Neural progenitor cell (in vitro differentiated cells): ENCODE results near the gene DHRS13. TPM values are rescaled to one million over a fixed set of nuclear protein-coding genes. Genes with fewer than 3 reads are reported as not detected.

Experiments
- DNase-seq: peaks from one replicate; pipeline ENCODE4 v3.0.0-alpha.2; 2016; ENCODE audit warnings: low spot score
- H2AFZ ChIP-seq: fragments of 200-600 bp; sonication (generic); replicated peaks from 2 replicates; pipeline ENCODE4 v1.6.1; 2016; ENCODE audit warnings: antibody characterized with exemption
- H3F3A ChIP-seq: fragments of 200-600 bp; sonication (generic); 2 replicates; pipeline ENCODE4 v1.6.1; 2016; ENCODE audit warnings: antibody characterized with exemption, low read depth
- H3K27ac ChIP-seq: fragments of 200-600 bp; sonication (generic); 2 replicates; pipeline ENCODE4 v1.5.1; 2016; ENCODE audit warnings: mild to moderate bottlenecking
- H3K27me3 ChIP-seq: fragments of 200-600 bp; sonication (generic); 2 replicates; pipeline ENCODE4 v1.6.1; 2016; ENCODE audit warnings: mild to moderate bottlenecking, moderate library complexity
- H3K36me3 ChIP-seq: fragments of 200-600 bp; sonication (generic); 2 replicates; pipeline ENCODE4 v1.5.1; 2016
- H3K4me1 ChIP-seq: fragments of 200-600 bp; sonication (generic); 2 replicates; pipeline ENCODE4 v1.6.1; 2016; ENCODE audit warnings: mixed run types
- H3K4me2 ChIP-seq: fragments of 200-600 bp; sonication (generic); 2 replicates; pipeline ENCODE4 v1.6.1; 2016
- H3K4me3 ChIP-seq: fragments of 200-600 bp; sonication (generic); 2 replicates; pipeline ENCODE4 v1.5.1; 2016
- H3K79me2 ChIP-seq: fragments of 200-600 bp; sonication (generic); 2 replicates; pipeline ENCODE4 v1.6.1; 2016; ENCODE audit warnings: low read depth
- H3K9ac ChIP-seq: fragments of 200-600 bp; sonication (generic); 2 replicates; pipeline ENCODE4 v1.6.1; 2016
- H3K9me3 ChIP-seq: fragments of 200-600 bp; sonication (generic); 2 replicates; pipeline ENCODE4 v1.5.1; 2016; ENCODE audit warnings: low read depth
- H4K20me1 ChIP-seq: fragments of 200-600 bp; sonication (generic); 2 replicates; pipeline ENCODE4 v1.6.1; 2016; ENCODE audit warnings: low read depth
- H3K27ac Mint-ChIP-seq: 3 replicates; pipeline ENCODE4 v1.8.0; 2021; ENCODE audit warnings: mixed read lengths
- H3K27me3 Mint-ChIP-seq: 2 replicates; pipeline ENCODE4 v1.8.0; 2022; ENCODE audit warnings: low read depth, mild to moderate bottlenecking, inconsistent platforms, moderate library complexity, mixed read lengths; ENCODE audit not compliant: insufficient read depth
- H3K36me3 Mint-ChIP-seq: 3 replicates; pipeline ENCODE4 v1.8.0; 2021; ENCODE audit warnings: mixed read lengths
- H3K4me1 Mint-ChIP-seq: 3 replicates; pipeline ENCODE4 v1.8.0; 2021; ENCODE audit warnings: mixed read lengths
- H3K4me3 Mint-ChIP-seq: 3 replicates; pipeline ENCODE4 v1.8.0; 2021; ENCODE audit warnings: mild to moderate bottlenecking, moderate library complexity, mixed read lengths
- H3K9me3 Mint-ChIP-seq: 3 replicates; pipeline ENCODE4 v1.8.0; 2020; ENCODE audit warnings: mixed read lengths
- CTCF ChIP-seq: fragments of 200-600 bp; sonication (generic); IDR thresholded peaks from 2 replicates; pipeline ENCODE4 v1.5.1; 2017; ENCODE audit warnings: antibody characterized with exemption, mild to moderate bottlenecking
- EZH2 ChIP-seq: fragments of 200-600 bp; sonication (generic); IDR thresholded peaks from 2 replicates; pipeline ENCODE4 v1.6.1; 2017; ENCODE audit warnings: antibody characterized with exemption, mild to moderate bottlenecking, moderate library complexity
- EZH2phosphoT487 ChIP-seq: fragments of 200-600 bp; sonication (generic); IDR thresholded peaks from 2 replicates; pipeline ENCODE4 v1.6.1; 2017; ENCODE audit warnings: antibody characterized with exemption
- total RNA-seq: library from RNA; depleted of rRNA; stranded (reverse); fragments of >200 nt; gene quantifications from 2 replicates; pipeline ENCODE4 v1.2.3, GENCODE V29; 2015; ENCODE audit warnings: low replicate concordance

The DHRS13 gene
- total RNA-seq, 1 donor from 2014 or later = 25.6 TPM

GRCh38 chr17:28925912-28926365 is 23.1 kb upstream of the DHRS13 start:
- Histone ChIP-seq H3K36me3 (peaks cover 11% of the 10 kb centered on the region), H2AFZ (no peak overlapping the region), H3K9ac (no peak overlapping the region), H3F3A (peaks cover 16% of the 10 kb centered on the region), H3K27ac (no peak overlapping the region), H4K20me1 (peaks cover 67% of the 10 kb centered on the region), H3K27me3 (no peaks in the 10 kb centered on the region), H3K9me3 (no peaks in the 10 kb centered on the region), H3K4me2 (no peak overlapping the region), H3K4me3 (no peak overlapping the region), H3K4me1 (no peaks in the 10 kb centered on the region), H3K79me2 (peaks cover 82% of the 10 kb centered on the region)
- no peak overlapping the region for H3K27ac Mint-ChIP-seq
- no peaks in the 10 kb centered on the region for H3K4me1 Mint-ChIP-seq
- H3K36me3 Mint-ChIP-seq = peaks cover 54% of the 10 kb centered on the region
- DNase-seq = no peak
- H3K9me3 Mint-ChIP-seq = no peaks in the 10 kb centered on the region
- no peak for TF ChIP-seq EZH2
- TF ChIP-seq CTCF = no peak
- TF ChIP-seq EZH2phosphoT487 = no peak
- H3K27me3 Mint-ChIP-seq = peaks cover 2% of the 10 kb centered on the region
- no peak overlapping the region for H3K4me3 Mint-ChIP-seq

DNA sequence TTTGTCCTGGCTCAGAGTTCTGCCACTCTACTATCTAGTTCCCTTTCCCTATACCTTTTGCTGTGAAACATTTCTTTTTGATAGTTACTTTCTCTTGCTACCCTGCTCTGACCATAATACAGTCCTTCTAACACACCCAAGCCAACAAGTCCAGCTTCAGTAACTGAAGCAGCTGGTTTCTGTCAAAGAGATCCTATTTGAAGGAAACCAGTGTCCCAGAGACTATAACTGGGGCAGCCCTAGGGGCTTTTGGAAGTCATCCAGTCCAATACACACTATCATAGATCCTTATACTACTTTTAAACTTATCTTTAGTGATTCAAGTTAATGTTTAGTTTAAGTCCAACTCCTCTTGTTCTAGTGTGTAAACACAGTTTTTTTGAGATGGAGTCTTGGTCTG is 17.3 kb upstream of the DHRS13 start:
- Mint-ChIP-seq H3K27ac (no peak overlapping the region), H3K4me1 (no peaks in the 10 kb centered on the region), H3K36me3 (peaks cover 58% of the 10 kb centered on the region), H3K4me3 (no peak overlapping the region), H3K9me3 (no peaks in the 10 kb centered on the region), H3K27me3 (peaks cover under 1% of the 10 kb centered on the region)
- Histone ChIP-seq H3K79me2 (peaks cover 39% of the 10 kb centered on the region), H3K9me3 (no peaks in the 10 kb centered on the region), H3K4me2 (no peak overlapping the region), H3K36me3 (peaks cover 33% of the 10 kb centered on the region), H3K9ac (no peak overlapping the region), H3K27me3 (no peaks in the 10 kb centered on the region), H3K27ac (no peak overlapping the region), H3K4me1 (no peaks in the 10 kb centered on the region), H4K20me1 (peaks cover 42% of the 10 kb centered on the region), H2AFZ (no peak overlapping the region), H3F3A (peaks cover 49% of the 10 kb centered on the region), H3K4me3 (no peak overlapping the region)
- no peak for DNase-seq
- TF ChIP-seq EZH2phosphoT487 = no peak
- no peak for TF ChIP-seq EZH2
- TF ChIP-seq CTCF = no peak

DNA sequence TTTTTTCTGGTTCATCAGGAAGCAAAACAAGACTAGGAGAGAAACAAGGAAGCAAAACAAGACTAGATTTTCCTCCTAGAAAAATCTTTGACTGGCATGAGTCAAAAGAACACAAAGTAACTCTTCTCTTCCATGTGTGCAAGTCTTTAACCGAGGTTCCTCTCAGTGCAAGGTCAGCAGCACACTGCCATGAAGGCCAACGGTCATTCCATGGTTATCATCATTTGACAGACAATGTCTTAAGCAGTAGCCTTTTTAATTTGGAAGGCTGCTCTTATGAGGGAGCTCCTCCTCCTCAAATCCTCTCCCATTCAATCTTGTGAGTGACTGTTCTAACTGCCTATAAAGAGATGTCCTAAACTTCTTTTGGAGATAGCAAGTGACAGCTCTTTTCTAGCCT is 15.4 kb upstream of the DHRS13 start:
- Mint-ChIP-seq H3K4me3 (no peak overlapping the region), H3K27ac (no peak overlapping the region), H3K27me3 (peaks cover 3% of the 10 kb centered on the region), H3K4me1 (no peaks in the 10 kb centered on the region), H3K9me3 (no peaks in the 10 kb centered on the region), H3K36me3 (peaks cover 58% of the 10 kb centered on the region)
- no peak overlapping the region for H3K27ac ChIP-seq
- H3K27me3 ChIP-seq = no peaks in the 10 kb centered on the region
- peaks cover 33% of the 10 kb centered on the region for H3K79me2 ChIP-seq
- peaks cover 40% of the 10 kb centered on the region for H3K36me3 ChIP-seq
- H3K4me2 ChIP-seq = no peak overlapping the region
- no peak overlapping the region for H2AFZ ChIP-seq
- DNase-seq = no peak
- H3F3A ChIP-seq = peaks cover 52% of the 10 kb centered on the region
- TF ChIP-seq EZH2 (no peak), EZH2phosphoT487 (no peak), CTCF (no peak)
- no peak overlapping the region for H3K4me3 ChIP-seq
- H4K20me1 ChIP-seq = peaks cover 41% of the 10 kb centered on the region
- H3K4me1 ChIP-seq = no peaks in the 10 kb centered on the region
- H3K9me3 ChIP-seq = no peaks in the 10 kb centered on the region
- no peak overlapping the region for H3K9ac ChIP-seq
